ENCODE results near the gene ZNF506. TPM values are rescaled to one million over a fixed set of nuclear protein-coding genes. Genes with fewer than 3 reads are reported as not detected.
"Not testable (repeated sequence)": the region's sequence is repeated elsewhere in the genome, so short reads cannot be mapped to it uniquely, and the experiment has no call there.

ZNF506 gene
- total RNA-seq, 2 donors from 2014 or later: 20.0 to 30.0 TPM

DNA sequence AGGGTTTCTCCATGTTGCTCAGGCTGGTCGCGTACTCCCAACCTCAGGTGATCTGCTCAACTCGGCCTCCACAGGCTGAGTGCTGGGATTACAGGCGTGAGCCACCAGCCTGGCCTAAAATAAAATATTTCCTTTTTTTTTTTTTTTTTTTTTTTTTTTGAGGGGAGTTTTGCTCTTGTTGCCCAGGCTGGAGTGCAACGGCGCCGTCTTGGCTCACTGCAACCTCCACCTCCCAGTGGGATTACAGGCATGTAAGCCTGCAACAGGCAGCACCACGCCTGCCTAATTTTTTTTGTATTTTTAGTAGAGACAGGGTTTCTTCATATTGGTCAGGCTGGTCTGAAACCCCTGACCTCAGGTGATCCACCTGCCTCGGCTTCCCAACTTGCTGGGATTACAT, 4.9 kb downstream of the ZNF506 start:
- Histone ChIP-seq H3K27me3 (no peaks in the 10 kb centered on the region), H3K36me3 (replicated peaks in 1 of 2; ENCODE audit: insufficient read depth in 1 of 2, low read depth in 2 of 2) (no peaks in the 10 kb centered on the region), H3K4me1 (peaks cover 21% of the 10 kb centered on the region), H3K9me3 (no peaks in the 10 kb centered on the region), H3K4me3 (no peak overlapping the region), H3K27ac (no peak overlapping the region)
- no peak for ATAC-seq
- DNase-seq: no peak
- 81 to 87% methylated on average over 9 of the region's 9 CpGs for WGBS, 2 donors
- TF ChIP-seq, protein P1, sequence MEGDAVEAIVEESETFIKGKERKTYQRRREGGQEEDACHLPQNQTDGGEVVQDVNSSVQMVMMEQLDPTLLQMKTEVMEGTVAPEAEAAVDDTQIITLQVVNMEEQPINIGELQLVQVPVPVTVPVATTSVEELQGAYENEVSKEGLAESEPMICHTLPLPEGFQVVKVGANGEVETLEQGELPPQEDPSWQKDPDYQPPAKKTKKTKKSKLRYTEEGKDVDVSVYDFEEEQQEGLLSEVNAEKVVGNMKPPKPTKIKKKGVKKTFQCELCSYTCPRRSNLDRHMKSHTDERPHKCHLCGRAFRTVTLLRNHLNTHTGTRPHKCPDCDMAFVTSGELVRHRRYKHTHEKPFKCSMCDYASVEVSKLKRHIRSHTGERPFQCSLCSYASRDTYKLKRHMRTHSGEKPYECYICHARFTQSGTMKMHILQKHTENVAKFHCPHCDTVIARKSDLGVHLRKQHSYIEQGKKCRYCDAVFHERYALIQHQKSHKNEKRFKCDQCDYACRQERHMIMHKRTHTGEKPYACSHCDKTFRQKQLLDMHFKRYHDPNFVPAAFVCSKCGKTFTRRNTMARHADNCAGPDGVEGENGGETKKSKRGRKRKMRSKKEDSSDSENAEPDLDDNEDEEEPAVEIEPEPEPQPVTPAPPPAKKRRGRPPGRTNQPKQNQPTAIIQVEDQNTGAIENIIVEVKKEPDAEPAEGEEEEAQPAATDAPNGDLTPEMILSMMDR (IDR thresholded peaks at IDR 0.05): no peak
- no peak for TF ChIP-seq POLR2A (IDR thresholded peaks at IDR 0.05)
- intact Hi-C loops (cut with DNase I): no loop called here

DNA sequence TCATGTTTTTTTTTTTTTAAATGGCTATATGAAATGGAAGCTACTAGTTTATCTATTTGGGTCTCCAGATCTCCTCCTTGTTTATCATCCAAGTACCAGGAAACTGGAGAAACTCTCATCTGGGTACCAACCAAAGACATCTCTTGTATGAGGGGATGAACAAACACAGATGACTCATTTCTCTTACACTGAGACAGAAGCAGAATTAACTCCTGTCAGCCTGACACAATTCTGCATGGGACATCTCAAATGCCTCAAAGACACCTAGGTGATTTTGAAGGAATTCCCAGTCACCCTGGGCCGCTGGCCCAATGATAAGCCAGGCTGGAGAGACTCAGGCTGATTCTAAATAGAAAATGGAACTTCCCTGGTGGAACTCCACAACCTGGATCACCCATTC, 9.6 kb downstream of the ZNF506 start:
- H3K4me3 ChIP-seq; H3K4me1 ChIP-seq; DNase-seq; intact Hi-C loops (cut with DNase I); H3K27ac ChIP-seq; H3K9me3 ChIP-seq; ATAC-seq; H3K36me3 ChIP-seq (replicated peaks in 1 of 2; ENCODE audit: insufficient read depth in 1 of 2, low read depth in 2 of 2); H3K27me3 ChIP-seq: not testable (repeated sequence)
- WGBS, 2 donors: 100% methylated on average over 1 of the region's 1 CpG

DNA sequence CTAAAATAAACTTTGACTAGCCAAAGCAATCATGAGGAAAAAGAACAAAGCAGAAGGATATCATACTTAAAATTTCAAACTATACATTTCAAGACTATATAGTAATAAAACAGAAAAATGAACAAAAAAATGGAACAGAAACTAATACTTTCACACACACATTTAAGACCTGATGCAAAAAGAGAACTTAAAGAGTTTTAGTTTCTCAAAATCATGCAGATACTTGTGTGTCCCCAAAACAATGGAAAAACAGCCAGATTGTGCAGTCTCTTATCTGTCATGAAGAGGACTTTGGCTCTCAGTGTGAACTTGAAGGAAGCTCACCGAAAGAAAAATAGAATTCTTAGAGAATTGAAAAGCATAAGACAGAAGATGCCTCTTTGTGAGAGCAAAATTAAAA, 16.1 kb downstream of the ZNF506 start:
- Histone ChIP-seq H3K4me3 (no peak overlapping the region), H3K4me1 (no peaks in the 10 kb centered on the region), H3K36me3 (replicated peaks in 1 of 2; ENCODE audit: insufficient read depth in 1 of 2, low read depth in 2 of 2) (peaks cover 0 to 2% of the 10 kb centered on the region in 2 donors), H3K9me3 (no peaks in the 10 kb centered on the region), H3K27me3 (no peaks in the 10 kb centered on the region), H3K27ac (no peak overlapping the region)
- TF ChIP-seq, protein P1 (IDR thresholded peaks at IDR 0.05): no peak
- TF ChIP-seq POLR2A (IDR thresholded peaks at IDR 0.05): no peak
- no peak for ATAC-seq
- no peak for DNase-seq
- intact Hi-C loops (cut with DNase I): no loop called here
- WGBS, 2 donors: 35 to 42% methylated on average over 1 of the region's 1 CpG

- H3K36me3 ChIP-seq (replicated peaks in 1 of 2; ENCODE audit: insufficient read depth in 1 of 2, low read depth in 2 of 2): peaks cover 4 to 15% of the 10 kb centered on the region in 2 donors
Measured at GRCh38 chr19:19788015-19788414, 33.5 kb downstream of the ZNF506 start.

GRCh38 chr19:19785476-19785875, 36.1 kb downstream of the ZNF506 start:
- H3K36me3 ChIP-seq (replicated peaks in 1 of 2; ENCODE audit: insufficient read depth in 1 of 2, low read depth in 2 of 2); H3K4me3 ChIP-seq; H3K27me3 ChIP-seq; DNase-seq; H3K27ac ChIP-seq; H3K9me3 ChIP-seq; intact Hi-C loops (cut with DNase I); ATAC-seq; H3K4me1 ChIP-seq: not testable (repeated sequence)
- 97% methylated on average over 15 to 17 of the region's 19 CpGs for WGBS, 2 donors

More at GRCh38 chr19:19788015-19788414, 33.5 kb downstream of the ZNF506 start:
- 75 to 92% methylated on average over 1 of the region's 1 CpG for WGBS, 2 donors
- TF ChIP-seq, protein P1 (IDR thresholded peaks at IDR 0.05): no peak
- TF ChIP-seq POLR2A (IDR thresholded peaks at IDR 0.05): no peak
- no peak overlapping the region for H3K4me3 ChIP-seq
- intact Hi-C loops (cut with DNase I): no loop called here
- no peaks in the 10 kb centered on the region for H3K9me3 ChIP-seq
- H3K4me1 ChIP-seq: no peaks in the 10 kb centered on the region
- H3K27me3 ChIP-seq: no peaks in the 10 kb centered on the region
- ATAC-seq: no peak
- no peak for DNase-seq
- no peak overlapping the region for H3K27ac ChIP-seq

- TF ChIP-seq, protein P1 (IDR thresholded peaks at IDR 0.05): no peak
- no peak for TF ChIP-seq POLR2A (IDR thresholded peaks at IDR 0.05)
- Histone ChIP-seq H3K4me3 (no peak overlapping the region), H3K4me1 (peaks cover 10% of the 10 kb centered on the region), H3K9me3 (no peaks in the 10 kb centered on the region), H3K27ac (no peak overlapping the region), H3K27me3 (no peaks in the 10 kb centered on the region), H3K36me3 (replicated peaks in 1 of 2; ENCODE audit: insufficient read depth in 1 of 2, low read depth in 2 of 2) (peaks cover 0 to 2% of the 10 kb centered on the region in 2 donors)
- 89 to 94% methylated on average over 2 of the region's 2 CpGs for WGBS, 2 donors
- intact Hi-C loops (cut with DNase I): no loop called here
- DNase-seq: no peak
- ATAC-seq: no peak
Measured at GRCh38 chr19:19782783-19783182, 38.8 kb downstream of the ZNF506 start.

DNA sequence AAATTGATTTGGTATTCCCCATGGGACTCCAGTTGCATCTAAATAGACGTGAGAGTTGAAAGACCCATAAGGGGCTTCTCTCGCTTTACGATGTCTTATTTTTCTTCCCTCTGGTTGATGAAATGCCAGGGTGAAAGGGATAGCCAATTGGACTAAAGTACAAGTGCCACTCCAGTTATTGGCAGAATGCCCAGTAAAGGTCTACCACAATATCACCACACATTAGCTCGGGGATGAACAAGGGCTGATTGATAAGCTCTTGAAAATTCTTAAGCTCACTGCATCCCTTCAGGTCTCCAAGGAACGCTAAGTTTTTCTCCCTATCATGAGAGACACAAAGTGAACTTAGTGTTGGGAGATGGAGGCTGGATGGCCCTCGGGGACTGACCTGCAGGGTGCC, 39.8 kb downstream of the ZNF506 start:
- H3K27me3 ChIP-seq; H3K27ac ChIP-seq; H3K4me3 ChIP-seq; ATAC-seq; DNase-seq; H3K9me3 ChIP-seq; H3K36me3 ChIP-seq (replicated peaks in 1 of 2; ENCODE audit: insufficient read depth in 1 of 2, low read depth in 2 of 2); intact Hi-C loops (cut with DNase I): not testable (repeated sequence)
- 73 to 78% methylated on average over 6 of the region's 6 CpGs for WGBS, 2 donors
- H3K4me1 ChIP-seq: peaks cover 20% of the 10 kb centered on the region
